ENCODE data around the gene SERPINA1. TPM values are rescaled to one million over a fixed set of nuclear protein-coding genes. Genes with fewer than 3 reads are reported as not detected.

Gene SERPINA1
- total RNA-seq, 3 donors from 2014 or later (not counting 1 experiment from before 2014, with no cell fraction given), result 12.7 to 65.3 (median 48.3) TPM

DNA sequence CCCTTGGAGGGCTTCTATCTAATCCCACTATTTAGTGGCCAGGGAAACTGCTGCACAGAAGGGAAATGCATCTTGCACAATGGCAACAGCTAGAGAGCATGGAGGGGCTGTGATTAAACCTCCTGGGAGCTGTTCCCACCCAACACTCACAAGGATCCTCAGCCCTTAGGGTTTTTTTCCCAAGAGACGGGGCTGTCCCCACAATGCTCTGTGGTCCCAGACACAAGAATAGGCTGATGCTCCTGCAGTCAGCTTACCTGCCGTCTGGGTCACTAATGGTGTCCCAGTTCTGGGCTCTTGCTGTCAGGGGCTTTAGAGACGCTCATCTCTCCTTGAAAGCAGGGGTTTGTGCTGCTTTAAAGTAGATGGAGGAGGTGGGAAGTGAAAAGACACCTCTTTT lies 4.6 kb downstream of the SERPINA1 start:
- Mint-ChIP-seq H3K4me3 (no peak overlapping the region), H3K4me1 (no peaks in the 10 kb centered on the region), H3K9me3 (no peaks in the 10 kb centered on the region), H3K27me3 (ENCODE audit: low read depth in 2 of 2) (peaks cover 0 to 2% of the 10 kb centered on the region in 2 donors), H3K36me3 (no peaks in the 10 kb centered on the region), H3K27ac (no peak overlapping the region)
- H3K4me1 ChIP-seq (ENCODE audit: control insufficient read depth, insufficient read depth, low read length), result no peaks in the 10 kb centered on the region
- no peaks in the 10 kb centered on the region for H3K36me3 ChIP-seq (ENCODE audit: control insufficient read depth, insufficient read depth, low read length)
- no peaks in the 10 kb centered on the region for H3K27me3 ChIP-seq (ENCODE audit: control insufficient read depth, insufficient read depth, low read length)
- DNase-seq, result no peak
- no peak for ATAC-seq
- H3K9me3 ChIP-seq (ENCODE audit: control insufficient read depth, insufficient read depth, low read length), result no peaks in the 10 kb centered on the region
- intact Hi-C loops (cut with micrococcal nuclease), result no loop called here
- H3K27ac ChIP-seq (ENCODE audit: low read length), result no peak overlapping the region
- H3K4me3 ChIP-seq (ENCODE audit: low read length), result no peak overlapping the region
- TF ChIP-seq, protein P1, sequence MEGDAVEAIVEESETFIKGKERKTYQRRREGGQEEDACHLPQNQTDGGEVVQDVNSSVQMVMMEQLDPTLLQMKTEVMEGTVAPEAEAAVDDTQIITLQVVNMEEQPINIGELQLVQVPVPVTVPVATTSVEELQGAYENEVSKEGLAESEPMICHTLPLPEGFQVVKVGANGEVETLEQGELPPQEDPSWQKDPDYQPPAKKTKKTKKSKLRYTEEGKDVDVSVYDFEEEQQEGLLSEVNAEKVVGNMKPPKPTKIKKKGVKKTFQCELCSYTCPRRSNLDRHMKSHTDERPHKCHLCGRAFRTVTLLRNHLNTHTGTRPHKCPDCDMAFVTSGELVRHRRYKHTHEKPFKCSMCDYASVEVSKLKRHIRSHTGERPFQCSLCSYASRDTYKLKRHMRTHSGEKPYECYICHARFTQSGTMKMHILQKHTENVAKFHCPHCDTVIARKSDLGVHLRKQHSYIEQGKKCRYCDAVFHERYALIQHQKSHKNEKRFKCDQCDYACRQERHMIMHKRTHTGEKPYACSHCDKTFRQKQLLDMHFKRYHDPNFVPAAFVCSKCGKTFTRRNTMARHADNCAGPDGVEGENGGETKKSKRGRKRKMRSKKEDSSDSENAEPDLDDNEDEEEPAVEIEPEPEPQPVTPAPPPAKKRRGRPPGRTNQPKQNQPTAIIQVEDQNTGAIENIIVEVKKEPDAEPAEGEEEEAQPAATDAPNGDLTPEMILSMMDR (IDR thresholded peaks at IDR 0.05), result no peak
- 87% methylated on average over 3 of the region's 3 CpGs for WGBS (ENCODE audit: insufficient coverage)

DNA sequence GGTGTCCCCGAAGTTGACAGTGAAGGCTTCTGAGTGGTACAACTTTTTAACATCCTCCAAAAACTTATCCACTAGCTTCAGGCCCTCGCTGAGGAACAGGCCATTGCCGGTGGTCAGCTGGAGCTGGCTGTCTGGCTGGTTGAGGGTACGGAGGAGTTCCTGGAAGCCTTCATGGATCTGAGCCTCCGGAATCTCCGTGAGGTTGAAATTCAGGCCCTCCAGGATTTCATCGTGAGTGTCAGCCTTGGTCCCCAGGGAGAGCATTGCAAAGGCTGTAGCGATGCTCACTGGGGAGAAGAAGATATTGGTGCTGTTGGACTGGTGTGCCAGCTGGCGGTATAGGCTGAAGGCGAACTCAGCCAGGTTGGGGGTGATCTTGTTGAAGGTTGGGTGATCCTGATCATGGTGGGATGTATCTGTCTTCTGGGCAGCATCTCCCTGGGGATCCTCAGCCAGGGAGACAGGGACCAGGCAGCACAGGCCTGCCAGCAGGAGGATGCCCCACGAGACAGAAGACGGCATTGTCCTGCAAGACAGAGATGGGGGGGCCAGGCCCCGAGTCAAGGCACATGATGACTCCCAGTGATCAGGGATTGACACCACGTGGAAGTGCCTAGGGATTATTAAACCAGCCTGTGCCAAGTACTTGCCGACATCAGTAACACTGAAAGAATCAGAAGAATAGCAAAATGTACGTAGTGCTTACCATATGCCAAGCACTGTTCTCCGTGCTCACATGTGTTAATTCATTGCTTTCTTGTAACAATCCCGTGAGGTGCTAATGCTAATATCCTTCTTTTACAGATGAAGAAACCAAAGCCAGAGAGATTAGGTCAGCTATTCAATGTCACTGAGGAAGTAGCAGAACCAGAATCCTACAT lies 5.4 kb downstream of the SERPINA1 start:
- H3K36me3 ChIP-seq (ENCODE audit: control insufficient read depth, insufficient read depth, low read length), result no peaks in the 10 kb centered on the region
- TF ChIP-seq, protein P1 (IDR thresholded peaks at IDR 0.05), result no peak
- Mint-ChIP-seq H3K4me1 (no peaks in the 10 kb centered on the region), H3K4me3 (no peak overlapping the region), H3K27ac (no peak overlapping the region), H3K9me3 (no peaks in the 10 kb centered on the region), H3K36me3 (no peaks in the 10 kb centered on the region), H3K27me3 (ENCODE audit: low read depth in 2 of 2) (peaks cover 0 to 2% of the 10 kb centered on the region in 2 donors)
- H3K4me3 ChIP-seq (ENCODE audit: low read length), result no peak overlapping the region
- DNase-seq (no peak), ATAC-seq (no peak)
- no peaks in the 10 kb centered on the region for H3K9me3 ChIP-seq (ENCODE audit: control insufficient read depth, insufficient read depth, low read length)
- WGBS (ENCODE audit: insufficient coverage), result 86% methylated on average over 18 of the region's 18 CpGs
- no peaks in the 10 kb centered on the region for H3K4me1 ChIP-seq (ENCODE audit: control insufficient read depth, insufficient read depth, low read length)
- no peaks in the 10 kb centered on the region for H3K27me3 ChIP-seq (ENCODE audit: control insufficient read depth, insufficient read depth, low read length)
- intact Hi-C loops (cut with micrococcal nuclease), result no loop called here
- H3K27ac ChIP-seq (ENCODE audit: low read length), result no peak overlapping the region

DNA sequence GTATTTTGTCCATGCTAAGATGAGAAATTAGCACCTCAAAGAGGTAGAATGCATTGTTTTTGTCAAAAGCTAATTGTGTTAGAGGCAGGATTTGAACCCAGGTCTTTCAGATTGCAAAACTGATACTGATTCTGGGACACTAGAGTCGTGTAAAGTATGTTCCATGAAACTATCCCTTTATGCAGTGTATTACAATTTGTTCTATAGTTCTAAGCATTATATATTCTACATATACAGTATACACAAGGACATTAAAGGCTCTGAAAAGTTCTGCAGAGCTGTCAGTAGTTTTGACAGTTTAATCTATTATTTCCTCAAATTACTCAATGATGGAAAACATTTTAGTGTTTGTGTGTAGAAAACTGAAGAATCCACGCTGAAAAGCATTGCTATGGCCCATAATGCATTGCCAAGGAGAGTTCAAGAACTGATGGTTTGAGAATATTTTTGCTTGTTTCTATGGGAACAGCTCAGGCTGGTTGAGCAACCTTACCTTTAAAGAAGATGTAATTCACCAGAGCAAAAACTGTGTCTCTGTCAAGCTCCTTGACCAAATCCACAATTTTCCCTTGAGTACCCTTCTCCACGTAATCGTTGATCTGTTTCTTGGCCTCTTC lies 6.2 kb downstream of the SERPINA1 start:
- 80% methylated on average over 4 of the region's 4 CpGs for WGBS (ENCODE audit: insufficient coverage)
- Mint-ChIP-seq H3K9me3 (no peaks in the 10 kb centered on the region), H3K27ac (no peak overlapping the region), H3K36me3 (no peaks in the 10 kb centered on the region), H3K27me3 (ENCODE audit: low read depth in 2 of 2) (peaks cover 0 to 5% of the 10 kb centered on the region in 2 donors), H3K4me3 (no peak overlapping the region), H3K4me1 (no peaks in the 10 kb centered on the region)
- Histone ChIP-seq H3K4me3 (ENCODE audit: low read length) (no peak overlapping the region), H3K27ac (ENCODE audit: low read length) (no peak overlapping the region), H3K4me1 (ENCODE audit: control insufficient read depth, insufficient read depth, low read length) (no peaks in the 10 kb centered on the region), H3K36me3 (ENCODE audit: control insufficient read depth, insufficient read depth, low read length) (no peaks in the 10 kb centered on the region), H3K27me3 (ENCODE audit: control insufficient read depth, insufficient read depth, low read length) (no peaks in the 10 kb centered on the region), H3K9me3 (ENCODE audit: control insufficient read depth, insufficient read depth, low read length) (no peaks in the 10 kb centered on the region)
- TF ChIP-seq, protein P1 (IDR thresholded peaks at IDR 0.05), result no peak
- intact Hi-C loops (cut with micrococcal nuclease), result no loop called here
- no peak for ATAC-seq
- DNase-seq, result no peak

All from natural killer cell (primary cell).